Thoracic aorta (tissue), 2 donors: ENCODE measurements around the gene TEKT5. TPM values are rescaled to one million over a fixed set of nuclear protein-coding genes. Genes with fewer than 3 reads are reported as not detected.
A peak's percentile ranks its signal among the peaks of the same experiment; 100 is the strongest.

ENCODE experiments used
- ATAC-seq: fragments of 150-250 bp; one replicate; pipeline ENCODE4 v1.8.0; 2017; ENCODE audit warnings: low read depth; ENCODE audit not compliant: insufficient number of reproducible peaks, low FRiP score
- DNase-seq: peaks from one replicate; pipeline ENCODE4 v3.0.0-alpha.2; 2020; ENCODE audit warnings: low spot score
- H3K27ac ChIP-seq, 2 donors: fragments of 200-600 bp; sonication (generic); 1 replicate in 1 of 2; 2 replicates in 1 of 2; pipeline ENCODE4 v1.5.1; 2016; ENCODE audit warnings: mild to moderate bottlenecking in 2 of 2, moderate library complexity in 2 of 2
- H3K27me3 ChIP-seq: fragments of 200-600 bp; sonication (generic); replicated peaks from 2 replicates; pipeline ENCODE4 v1.6.0; 2016; ENCODE audit warnings: mild to moderate bottlenecking; ENCODE audit not compliant: insufficient read depth
- H3K36me3 ChIP-seq: fragments of 200-600 bp; sonication (generic); one replicate; pipeline ENCODE4 v1.5.1; 2016
- H3K4me1 ChIP-seq, 2 donors: fragments of 200-600 bp; sonication (generic); 1 replicate in 1 of 2; 2 replicates in 1 of 2; pipeline versions ENCODE4 v1.5.1 to v1.6.0; 2016; ENCODE audit warnings: low read depth in 2 of 2, mild to moderate bottlenecking in 1 of 2; ENCODE audit not compliant: control insufficient read depth in 1 of 2
- H3K4me3 ChIP-seq: fragments of 200-600 bp; sonication (generic); 2 replicates; pipeline ENCODE4 v1.5.1; 2016; ENCODE audit warnings: mild to moderate bottlenecking
- H3K9me3 ChIP-seq: fragments of 200-600 bp; sonication (generic); 2 replicates; pipeline ENCODE4 v1.5.1; 2016
- total RNA-seq, 2 donors: library from RNA; depleted of rRNA; stranded (reverse); fragments of >200 nt; gene quantifications; one replicate each; pipeline versions ENCODE4 v1.1.0 to v1.2.3, GENCODE V29; 2016
- TF ChIP-seq, protein P1 (sequence below): fragments of 200-600 bp; sonication (generic); IDR thresholded peaks from one replicate; pipeline ENCODE4 v1.5.1; 2019; ENCODE audit warnings: antibody characterized with exemption

The TEKT5 gene
- total RNA-seq, 2 donors from 2014 or later: not detected

- DNase-seq: no peak
- no peaks in the 10 kb centered on the region for H3K27me3 ChIP-seq
- no peaks in the 10 kb centered on the region for H3K9me3 ChIP-seq
- H3K4me1 ChIP-seq: no peaks in the 10 kb centered on the region
- no peak overlapping the region for H3K4me3 ChIP-seq
- ATAC-seq: no peak
- no peak overlapping the region for H3K27ac ChIP-seq
- no peaks in the 10 kb centered on the region for H3K36me3 ChIP-seq
- TF ChIP-seq, protein P1, sequence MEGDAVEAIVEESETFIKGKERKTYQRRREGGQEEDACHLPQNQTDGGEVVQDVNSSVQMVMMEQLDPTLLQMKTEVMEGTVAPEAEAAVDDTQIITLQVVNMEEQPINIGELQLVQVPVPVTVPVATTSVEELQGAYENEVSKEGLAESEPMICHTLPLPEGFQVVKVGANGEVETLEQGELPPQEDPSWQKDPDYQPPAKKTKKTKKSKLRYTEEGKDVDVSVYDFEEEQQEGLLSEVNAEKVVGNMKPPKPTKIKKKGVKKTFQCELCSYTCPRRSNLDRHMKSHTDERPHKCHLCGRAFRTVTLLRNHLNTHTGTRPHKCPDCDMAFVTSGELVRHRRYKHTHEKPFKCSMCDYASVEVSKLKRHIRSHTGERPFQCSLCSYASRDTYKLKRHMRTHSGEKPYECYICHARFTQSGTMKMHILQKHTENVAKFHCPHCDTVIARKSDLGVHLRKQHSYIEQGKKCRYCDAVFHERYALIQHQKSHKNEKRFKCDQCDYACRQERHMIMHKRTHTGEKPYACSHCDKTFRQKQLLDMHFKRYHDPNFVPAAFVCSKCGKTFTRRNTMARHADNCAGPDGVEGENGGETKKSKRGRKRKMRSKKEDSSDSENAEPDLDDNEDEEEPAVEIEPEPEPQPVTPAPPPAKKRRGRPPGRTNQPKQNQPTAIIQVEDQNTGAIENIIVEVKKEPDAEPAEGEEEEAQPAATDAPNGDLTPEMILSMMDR: no peak
Observed at GRCh38 chr16:10669791-10670190, 24.9 kb downstream of the TEKT5 start.

DNA sequence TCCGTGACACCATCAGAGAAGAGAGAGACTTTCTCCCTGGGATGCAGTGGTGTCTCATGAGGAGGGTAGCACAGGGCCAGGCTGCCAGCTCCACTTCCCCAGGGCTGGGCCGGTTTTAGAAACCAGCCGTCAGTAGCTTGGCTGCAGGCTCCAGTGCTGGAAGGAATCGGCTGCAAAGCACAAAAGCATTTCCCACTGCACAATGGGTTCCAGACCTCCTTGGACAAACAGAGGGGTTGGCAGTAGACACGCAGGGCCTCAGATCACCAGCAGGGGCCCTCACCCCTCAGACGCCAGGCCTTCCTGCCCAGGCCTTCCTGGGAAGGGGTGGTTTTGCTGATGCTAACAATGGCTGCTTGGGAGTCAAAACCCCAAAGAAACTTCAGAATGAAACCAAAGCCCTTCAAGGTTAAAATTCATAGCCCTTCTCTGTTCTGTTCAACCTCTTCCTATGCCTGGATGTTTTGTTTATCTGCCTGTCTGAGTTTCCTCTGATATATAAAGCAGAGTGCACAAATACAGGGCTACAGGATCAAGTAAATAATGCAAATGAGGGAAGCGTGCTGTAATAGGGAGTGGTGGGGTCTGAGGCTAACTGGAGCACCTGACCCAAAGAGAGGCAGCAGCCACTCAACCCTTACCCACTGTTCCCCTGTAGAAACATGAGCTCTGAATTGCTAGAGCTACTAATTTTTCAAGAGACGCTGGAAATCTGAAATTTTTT is 26.2 kb downstream of the TEKT5 start:
- no peak overlapping the region for H3K4me3 ChIP-seq
- H3K36me3 ChIP-seq: no peaks in the 10 kb centered on the region
- ATAC-seq: no peak
- H3K27ac ChIP-seq: no peak overlapping the region
- H3K27me3 ChIP-seq: no peaks in the 10 kb centered on the region
- TF ChIP-seq, protein P1: peak; percentile 21
- DNase-seq: no peak
- no peaks in the 10 kb centered on the region for H3K4me1 ChIP-seq
- no peaks in the 10 kb centered on the region for H3K9me3 ChIP-seq

- Histone ChIP-seq H3K9me3 (no peaks in the 10 kb centered on the region), H3K27me3 (no peaks in the 10 kb centered on the region), H3K4me3 (no peak overlapping the region), H3K36me3 (no peaks in the 10 kb centered on the region), H3K27ac (no peak overlapping the region), H3K4me1 (no peaks in the 10 kb centered on the region)
- ATAC-seq (no peak), DNase-seq (no peak)
- TF ChIP-seq, protein P1: no peak
Observed at GRCh38 chr16:10667239-10667638, 27.5 kb downstream of the TEKT5 start.

GRCh38 chr16:10666291-10666690 is 28.4 kb downstream of the TEKT5 start:
- Histone ChIP-seq H3K4me1 (no peaks in the 10 kb centered on the region), H3K27me3 (no peaks in the 10 kb centered on the region), H3K36me3 (no peaks in the 10 kb centered on the region), H3K9me3 (no peaks in the 10 kb centered on the region), H3K27ac (no peak overlapping the region), H3K4me3 (no peak overlapping the region)
- no peak for ATAC-seq
- DNase-seq: no peak
- TF ChIP-seq, protein P1: no peak

DNA sequence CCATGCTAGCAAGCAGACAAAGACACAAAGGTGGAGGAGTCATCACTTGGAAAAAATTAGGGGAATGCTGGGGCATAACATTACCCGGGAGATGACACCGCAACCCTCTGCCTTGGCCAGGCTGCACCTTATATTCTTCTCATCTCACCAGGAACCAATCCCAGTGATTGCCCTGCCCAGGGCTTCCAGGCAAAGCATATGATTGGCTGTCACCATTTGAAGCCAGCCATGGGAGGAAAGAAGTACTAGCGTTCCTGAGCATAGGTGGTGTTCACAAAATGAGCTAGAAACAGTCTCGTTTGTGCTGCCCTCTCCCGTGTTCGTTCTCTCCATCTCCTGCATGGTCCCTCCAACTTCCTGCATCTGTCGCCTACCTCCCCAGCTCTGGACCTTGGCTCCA is 29.6 kb downstream of the TEKT5 start:
- H3K4me1 ChIP-seq: no peaks in the 10 kb centered on the region
- H3K36me3 ChIP-seq: no peaks in the 10 kb centered on the region
- TF ChIP-seq, protein P1: no peak
- no peak overlapping the region for H3K27ac ChIP-seq
- H3K27me3 ChIP-seq: no peaks in the 10 kb centered on the region
- no peaks in the 10 kb centered on the region for H3K9me3 ChIP-seq
- ATAC-seq (no peak), DNase-seq (no peak)
- no peak overlapping the region for H3K4me3 ChIP-seq
